Body of pancreas (tissue), 4 donors: ENCODE measurements around the gene TBL1X. TPM values are rescaled to one million over a fixed set of nuclear protein-coding genes. Genes with fewer than 3 reads are reported as not detected.

Source experiments
- ATAC-seq: fragments of 150-250 bp; one replicate; pipeline ENCODE4 v1.9.1; 2016
- DNase-seq, 4 donors: peaks; one replicate each; pipeline ENCODE4 v3.0.0-alpha.2; 2019
- H3K27ac ChIP-seq, 4 donors: fragments of 200-600 bp; sonication (generic); 1 replicate in 3 of 4; 2 replicates in 1 of 4; pipeline versions ENCODE4 v1.5.1 to v1.6.1; 2016 to 2019; ENCODE audit warnings: mild to moderate bottlenecking in 1 of 4, mixed read lengths in 1 of 4, moderate library complexity in 1 of 4
- H3K27me3 ChIP-seq, 2 donors: fragments of 200-600 bp; sonication (generic); one replicate each; pipeline ENCODE4 v1.6.0; 2016; ENCODE audit warnings: mild to moderate bottlenecking in 1 of 2
- H3K36me3 ChIP-seq, 2 donors: fragments of 200-600 bp; sonication (generic); replicated peaks in 1 of 2; 2 replicates each; pipeline ENCODE4 v1.5.1; 2016; ENCODE audit warnings: low read depth in 2 of 2; ENCODE audit not compliant: insufficient read depth in 1 of 2
- H3K4me1 ChIP-seq: fragments of 200-600 bp; sonication (generic); one replicate; pipeline ENCODE4 v1.6.0; 2016
- H3K4me3 ChIP-seq, 2 donors: fragments of 200-600 bp; sonication (generic); 1 replicate in 1 of 2; 2 replicates in 1 of 2; pipeline ENCODE4 v1.5.1; 2016 to 2019
- H3K9me3 ChIP-seq, 3 donors: fragments of 200-600 bp; sonication (generic); 1 replicate in 2 of 3; 2 replicates in 1 of 3; pipeline ENCODE4 v1.5.1; 2016
- CTCF ChIP-seq, 7 experiments: fragments of 450-650 bp in 4 of 7; fragments of 200-600 bp in 3 of 7; sonication (generic) in 3 of 7; IDR thresholded peaks; one replicate each; pipeline ENCODE4 v1.5.1; 2016 to 2019; ENCODE audit warnings: antibody characterized with exemption in 7 of 7
- POLR2A ChIP-seq, 3 donors: fragments of 450-650 bp; IDR thresholded peaks; one replicate each; pipeline ENCODE4 v1.6.1; 2016; ENCODE audit warnings: antibody characterized with exemption in 3 of 3, mild to moderate bottlenecking in 2 of 3
- WGBS, 2 donors: methylation state at CpG; one replicate each; pipeline ENCODE4 v1.1.5; 2017; 5-methylcytosine and 5-hydroxymethylcytosine counted together
- intact Hi-C: fragments of 100-400 bp; cut with DNase I; formaldehyde crosslinking; loops from one replicate; pipeline ENCODE4 v1.15.1; 2023
- total RNA-seq, 2 donors: library from RNA; depleted of rRNA; stranded (reverse); fragments of >200 nt; gene quantifications; one replicate each; pipeline ENCODE4 v1.1.0, GENCODE V29; 2016

TBL1X gene
- total RNA-seq, 2 donors from 2014 or later, result 7.9 to 16.3 TPM

GRCh38 chrX:9690046-9690445, 225.2 kb downstream of the TBL1X start:
- H3K27me3 ChIP-seq, result no peaks in the 10 kb centered on the region
- 90 to 98% methylated on average over 5 of the region's 5 CpGs for WGBS, 2 donors
- no peaks in the 10 kb centered on the region for H3K4me1 ChIP-seq
- TF ChIP-seq CTCF (IDR thresholded peaks at IDR 0.05) (no peak), POLR2A (IDR thresholded peaks at IDR 0.05) (no peak)
- intact Hi-C loops, result no loop called here
- DNase-seq (no peak), ATAC-seq (no peak)
- no peaks in the 10 kb centered on the region for H3K36me3 ChIP-seq
- H3K27ac ChIP-seq, result no peak overlapping the region
- no peak overlapping the region for H3K4me3 ChIP-seq
- H3K9me3 ChIP-seq, result no peaks in the 10 kb centered on the region

GRCh38 chrX:9693307-9694001, 228.6 kb downstream of the TBL1X start:
- ATAC-seq (no peak), DNase-seq (no peak)
- Histone ChIP-seq H3K27me3 (no peaks in the 10 kb centered on the region), H3K4me1 (no peaks in the 10 kb centered on the region), H3K36me3 (no peaks in the 10 kb centered on the region), H3K27ac (no peak overlapping the region), H3K9me3 (no peaks in the 10 kb centered on the region), H3K4me3 (no peak overlapping the region)
- 87% methylated on average over 6 to 10 of the region's 12 CpGs for WGBS, 2 donors
- intact Hi-C loops, result no loop called here
- no peak for TF ChIP-seq CTCF (IDR thresholded peaks at IDR 0.05)
- TF ChIP-seq POLR2A (IDR thresholded peaks at IDR 0.05), result no peak

- Histone ChIP-seq H3K4me3 (no peak overlapping the region), H3K36me3 (no peaks in the 10 kb centered on the region), H3K27me3 (no peaks in the 10 kb centered on the region), H3K9me3 (no peaks in the 10 kb centered on the region), H3K4me1 (no peaks in the 10 kb centered on the region), H3K27ac (no peak overlapping the region)
- 87 to 96% methylated on average over 4 to 8 of the region's 12 CpGs for WGBS, 2 donors
- intact Hi-C loops, result no loop called here
- no peak for ATAC-seq
- no peak for TF ChIP-seq CTCF (IDR thresholded peaks at IDR 0.05)
- TF ChIP-seq POLR2A (IDR thresholded peaks at IDR 0.05), result no peak
- DNase-seq, result no peak
These were observed 233.7 kb downstream of the TBL1X start for GRCh38 chrX:9698576-9698975.

- Histone ChIP-seq H3K4me1 (no peaks in the 10 kb centered on the region), H3K27me3 (no peaks in the 10 kb centered on the region), H3K36me3 (no peaks in the 10 kb centered on the region), H3K9me3 (no peaks in the 10 kb centered on the region), H3K27ac (no peak overlapping the region), H3K4me3 (no peak overlapping the region)
- no peak for ATAC-seq
- WGBS, 2 donors, result 79 to 90% methylated on average over 13 to 15 of the region's 15 CpGs
- intact Hi-C loops, result no loop called here
- DNase-seq, result no peak
- TF ChIP-seq CTCF (IDR thresholded peaks at IDR 0.05) (no peak), POLR2A (IDR thresholded peaks at IDR 0.05) (no peak)
These were observed 235.7 kb downstream of the TBL1X start for GRCh38 chrX:9700555-9700954.

- Histone ChIP-seq H3K9me3 (no peaks in the 10 kb centered on the region), H3K4me1 (no peaks in the 10 kb centered on the region), H3K27me3 (no peaks in the 10 kb centered on the region), H3K36me3 (no peaks in the 10 kb centered on the region), H3K4me3 (no peak overlapping the region), H3K27ac (no peak overlapping the region)
- TF ChIP-seq POLR2A (IDR thresholded peaks at IDR 0.05) (no peak), CTCF (IDR thresholded peaks at IDR 0.05) (no peak)
- ATAC-seq (no peak), DNase-seq (no peak)
- 93 to 94% methylated on average over 12 of the region's 12 CpGs for WGBS, 2 donors
- intact Hi-C loops, result no loop called here
These were observed 236.9 kb downstream of the TBL1X start for GRCh38 chrX:9701790-9702189.
